ENCODE results near the gene OSBPL7.

DNA sequence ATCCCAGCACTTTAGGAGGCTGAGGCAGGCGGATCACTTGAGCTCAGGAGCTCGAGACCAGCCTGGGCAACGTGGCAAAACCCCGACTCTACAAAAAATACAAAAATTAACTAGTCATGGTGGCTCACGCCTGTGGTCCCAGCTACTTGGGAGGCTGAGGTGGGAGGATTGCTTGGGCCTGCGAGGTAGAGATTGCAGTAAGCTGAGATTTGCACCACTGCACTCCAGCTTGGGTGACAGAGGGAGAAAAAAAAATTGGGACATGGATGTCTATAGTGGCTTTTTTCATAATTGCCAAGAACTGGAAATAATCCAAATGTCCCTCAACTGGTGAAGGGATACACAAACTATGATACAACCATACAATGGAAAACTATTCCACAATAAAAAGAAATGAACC is 28.6 kb downstream of the OSBPL7 start:
- no peak for TF ChIP-seq EZH2 (IDR thresholded peaks at IDR 0.05; ENCODE audit: low read length)
- TF ChIP-seq, protein P1, sequence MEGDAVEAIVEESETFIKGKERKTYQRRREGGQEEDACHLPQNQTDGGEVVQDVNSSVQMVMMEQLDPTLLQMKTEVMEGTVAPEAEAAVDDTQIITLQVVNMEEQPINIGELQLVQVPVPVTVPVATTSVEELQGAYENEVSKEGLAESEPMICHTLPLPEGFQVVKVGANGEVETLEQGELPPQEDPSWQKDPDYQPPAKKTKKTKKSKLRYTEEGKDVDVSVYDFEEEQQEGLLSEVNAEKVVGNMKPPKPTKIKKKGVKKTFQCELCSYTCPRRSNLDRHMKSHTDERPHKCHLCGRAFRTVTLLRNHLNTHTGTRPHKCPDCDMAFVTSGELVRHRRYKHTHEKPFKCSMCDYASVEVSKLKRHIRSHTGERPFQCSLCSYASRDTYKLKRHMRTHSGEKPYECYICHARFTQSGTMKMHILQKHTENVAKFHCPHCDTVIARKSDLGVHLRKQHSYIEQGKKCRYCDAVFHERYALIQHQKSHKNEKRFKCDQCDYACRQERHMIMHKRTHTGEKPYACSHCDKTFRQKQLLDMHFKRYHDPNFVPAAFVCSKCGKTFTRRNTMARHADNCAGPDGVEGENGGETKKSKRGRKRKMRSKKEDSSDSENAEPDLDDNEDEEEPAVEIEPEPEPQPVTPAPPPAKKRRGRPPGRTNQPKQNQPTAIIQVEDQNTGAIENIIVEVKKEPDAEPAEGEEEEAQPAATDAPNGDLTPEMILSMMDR (optimal IDR thresholded peaks at IDR 0.05 in 1 of 3, IDR thresholded peaks at IDR 0.05 in 1 of 3, conservative IDR thresholded peaks at IDR 0.05 in 1 of 3; ENCODE audit: extremely low read depth in 1 of 3, insufficient read depth in 2 of 3, low read length in 3 of 3): no peak

Data from keratinocyte (primary cell).